ENCODE measurements around the gene VAMP8. TPM values are rescaled to one million over a fixed set of nuclear protein-coding genes. Genes with fewer than 3 reads are reported as not detected.

The VAMP8 gene
- total and polyA plus RNA-seq, 2 of the 8 experiments (the other 6 are each of a cell fraction or from before 2014, with no cell fraction given), result 34.4 to 69.7 TPM

DNA sequence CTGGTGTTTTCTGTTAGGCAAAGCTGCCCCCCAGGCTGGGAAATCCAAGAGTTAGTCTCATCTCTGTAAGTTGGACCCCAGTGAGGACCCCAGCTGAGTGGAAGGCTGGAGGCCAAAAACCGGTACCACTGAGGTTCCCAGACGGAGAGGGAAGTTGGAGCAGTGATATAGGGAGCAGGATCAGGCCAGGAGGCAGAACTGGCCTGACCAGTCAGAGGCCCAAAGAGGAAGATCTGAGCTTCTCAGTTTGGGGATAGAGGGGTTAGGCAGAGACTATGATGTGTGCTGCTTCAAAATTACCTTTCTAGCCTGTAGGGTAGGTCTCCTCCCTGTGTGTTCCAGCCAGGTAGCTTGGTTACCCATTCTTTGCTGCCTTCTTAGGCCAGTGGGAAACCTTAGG lies 13.6 kb downstream of the VAMP8 start (continued):
- TF ChIP-seq SAP30 (IDR thresholded peaks at IDR 0.05; ENCODE audit: insufficient read depth, insufficient replicate concordance, low read length) (no peak), EZH2 (IDR thresholded peaks at IDR 0.05; ENCODE audit: low read depth, low read length, severe bottlenecking) (no peak), SP1 (IDR thresholded peaks at IDR 0.05; ENCODE audit: low read depth, low read length) (no peak), BCL11A (IDR thresholded peaks at IDR 0.05; ENCODE audit: low read depth in 2 of 2, low read length in 2 of 2) (no peak), EGR1 (IDR thresholded peaks at IDR 0.05; ENCODE audit: borderline replicate concordance, low read depth, low read length) (no peak)

Measured in H1 (cell line).